ENCODE data around the gene CAMK4. TPM values are rescaled to one million over a fixed set of nuclear protein-coding genes. Genes with fewer than 3 reads are reported as not detected.

Gene CAMK4
- total RNA-seq, 1 experiment from 2014 or later = 10.2 TPM

DNA sequence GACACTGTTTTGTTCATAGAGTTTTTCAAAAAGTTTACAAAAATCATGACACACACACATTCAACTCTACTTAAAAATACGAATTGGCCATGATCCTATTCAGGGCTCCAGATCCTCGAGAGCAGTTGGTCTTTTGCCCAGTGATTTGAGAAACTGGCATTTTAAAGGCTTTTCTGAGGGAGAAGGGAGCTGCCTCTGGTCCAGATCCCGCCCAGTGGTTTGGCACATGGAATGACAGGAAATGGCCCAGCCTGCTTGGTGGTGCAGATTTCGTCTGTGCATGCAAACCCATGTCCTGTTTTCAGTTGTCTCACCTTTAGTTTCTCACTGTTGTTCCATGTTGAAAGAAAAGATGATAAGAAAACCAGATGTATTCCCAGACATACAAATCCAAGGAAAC, 3.6 kb downstream of the CAMK4 start:
- Histone ChIP-seq H3K4me3 (replicated peaks in 1 of 2; ENCODE audit: low read depth in 1 of 2, low read length in 2 of 2) (no peak overlapping the region), H3K9ac (ENCODE audit: low read length) (no peak overlapping the region), H4K20me1 (ENCODE audit: insufficient read depth) (no peaks in the 10 kb centered on the region), H2AFZ (ENCODE audit: low read depth, low read length, poor library complexity, severe bottlenecking) (no peak overlapping the region), H3K4me2 (ENCODE audit: low read length) (no peak overlapping the region), H3K4me1 (ENCODE audit: control insufficient read depth in 1 of 2, insufficient read depth in 2 of 2, low read length in 2 of 2) (peaks cover 0 to 17% of the 10 kb centered on the region in 2 experiments; a peak in 2 of 4 replicates), H3K9me2 (ENCODE audit: insufficient read depth) (no peaks in the 10 kb centered on the region), H3K27me3 (ENCODE audit: insufficient read depth, low read length) (peaks cover 20% of the 10 kb centered on the region), H3K36me3 (ENCODE audit: control insufficient read depth in 1 of 2, insufficient read depth in 2 of 2, low read length in 2 of 2) (no peaks in the 10 kb centered on the region), H3K79me2 (ENCODE audit: insufficient read depth, low read length) (no peaks in the 10 kb centered on the region), H3K27ac (ENCODE audit: low read depth, low read length) (no peak overlapping the region), H3K9me3 (ENCODE audit: control insufficient read depth in 1 of 2, insufficient read depth in 1 of 2, low read depth in 1 of 2, low read length in 2 of 2) (no peaks in the 10 kb centered on the region)
- TF ChIP-seq CTCF (IDR thresholded peaks at IDR 0.05 in 2 of 3, conservative IDR thresholded peaks at IDR 0.05 in 1 of 3; ENCODE audit: borderline replicate concordance in 1 of 3, insufficient read depth in 1 of 3, low read depth in 2 of 3, low read length in 2 of 3) (no peak), MAX (IDR thresholded peaks at IDR 0.05) (no peak), REST (IDR thresholded peaks at IDR 0.05; ENCODE audit: low read depth) (no peak), ZFX (IDR thresholded peaks at IDR 0.05) (no peak), EZH2 (IDR thresholded peaks at IDR 0.05) (no peak), ATF3 (IDR thresholded peaks at IDR 0.05) (no peak), ZBTB33 (IDR thresholded peaks at IDR 0.05; ENCODE audit: extremely low read depth, insufficient replicate concordance, low read length) (no peak), ELF1 (IDR thresholded peaks at IDR 0.05; ENCODE audit: borderline replicate concordance, low read depth) (no peak)
- ATAC-seq = no peak
- BruUV-seq (replicated peaks) = no TSS peak
- ChIA-PET CTCF (no interaction called here), POLR2A (no interaction called here), RAD21 (ENCODE audit: low non-redundant PET in 1 of 2, low total read pairs in 2 of 2, uncharacterized antibody in 2 of 2, unreplicated experiment in 2 of 2) (no interaction called here)
- intact Hi-C loops (cut with micrococcal nuclease) = no loop called here
- no peak for DNase-seq (ENCODE audit: low read depth, low spot score)

All from HCT116 (cell line).